HFFc6 (cell line): ENCODE measurements around the gene ZNF548. TPM values are rescaled to one million over a fixed set of nuclear protein-coding genes. Genes with fewer than 3 reads are reported as not detected.

Experiments used
- DNase-seq: peaks from one replicate; pipeline ENCODE4 v3.0.0-alpha.2; 2018
- H3K27ac Mint-ChIP-seq: 2 replicates; pipeline ENCODE4 v1.8.0; 2020; ENCODE audit warnings: mild to moderate bottlenecking, mixed read lengths
- H3K27me3 Mint-ChIP-seq: 2 replicates; pipeline ENCODE4 v1.8.0; 2021; ENCODE audit warnings: mild to moderate bottlenecking, moderate library complexity, mixed read lengths; ENCODE audit not compliant: insufficient read depth
- H3K36me3 Mint-ChIP-seq: 2 replicates; pipeline ENCODE4 v1.8.0; 2021; ENCODE audit warnings: low read depth, mixed read lengths
- H3K4me1 Mint-ChIP-seq: 2 replicates; pipeline ENCODE4 v1.8.0; 2020; ENCODE audit warnings: low read depth, mixed read lengths
- H3K4me3 Mint-ChIP-seq: 2 replicates; pipeline ENCODE4 v1.8.0; 2020; ENCODE audit warnings: mild to moderate bottlenecking, moderate library complexity, mixed read lengths
- H3K9me3 Mint-ChIP-seq: 2 replicates; pipeline ENCODE4 v1.8.0; 2020; ENCODE audit warnings: mild to moderate bottlenecking, mixed read lengths
- CTCF ChIP-seq: fragments of 200-600 bp; sonication (generic); IDR thresholded peaks from 2 replicates; pipeline ENCODE4 v1.5.0; 2021; ENCODE audit warnings: antibody characterized with exemption, mild to moderate bottlenecking
- total RNA-seq, 6 experiments: library from RNA; stranded (reverse); fragmentation: NEBNext Ultra II Directional; extraction: Animal tissue kit (Norgen Biotek cat#: 25700); gene quantifications; 2 replicates in 1 of 6; 3 replicates in 5 of 6; pipeline ENCODE4 v1.2.3, GENCODE V29; 2021

ZNF548 gene
- total RNA-seq, 6 experiments from 2014 or later: 8.0 to 10.4 (median 9.2) TPM

- H3K27me3 Mint-ChIP-seq: no peaks in the 10 kb centered on the region
- H3K27ac Mint-ChIP-seq: no peak overlapping the region
- H3K4me1 Mint-ChIP-seq: peaks cover 25% of the 10 kb centered on the region
- TF ChIP-seq CTCF: no peak
- H3K36me3 Mint-ChIP-seq: peaks cover 81% of the 10 kb centered on the region
- no peak for DNase-seq
- H3K9me3 Mint-ChIP-seq: peaks cover 3% of the 10 kb centered on the region; the same call in 1 of the 2 replicates
- no peak overlapping the region for H3K4me3 Mint-ChIP-seq
Measured at GRCh38 chr19:57355916-57356315, 33.7 kb upstream of the ZNF548 start.

GRCh38 chr19:57357406-57357805 lies 32.2 kb upstream of the ZNF548 start:
- Mint-ChIP-seq H3K4me1 (peaks cover 14% of the 10 kb centered on the region), H3K36me3 (peaks cover 70% of the 10 kb centered on the region), H3K4me3 (no peak overlapping the region), H3K9me3 (peaks cover 3% of the 10 kb centered on the region; the same call in 1 of the 2 replicates), H3K27me3 (no peaks in the 10 kb centered on the region), H3K27ac (no peak overlapping the region)
- TF ChIP-seq CTCF: no peak
- no peak for DNase-seq

- no peak for TF ChIP-seq CTCF
- H3K9me3 Mint-ChIP-seq: peaks cover 9% of the 10 kb centered on the region
- peaks cover 62% of the 10 kb centered on the region for H3K36me3 Mint-ChIP-seq
- H3K27me3 Mint-ChIP-seq: no peaks in the 10 kb centered on the region
- H3K4me1 Mint-ChIP-seq: peaks cover 16% of the 10 kb centered on the region
- no peak overlapping the region for H3K4me3 Mint-ChIP-seq
- no peak overlapping the region for H3K27ac Mint-ChIP-seq
- no peak for DNase-seq
Measured at GRCh38 chr19:57359300-57359699, 30.4 kb upstream of the ZNF548 start.

GRCh38 chr19:57362419-57362818 lies 27.2 kb upstream of the ZNF548 start:
- Mint-ChIP-seq H3K27ac (peak overlapping the region; percentile 95), H3K4me1 (peaks cover 17% of the 10 kb centered on the region), H3K27me3 (no peaks in the 10 kb centered on the region), H3K9me3 (peaks cover 6% of the 10 kb centered on the region), H3K4me3 (peak overlapping the region; percentile 97), H3K36me3 (peaks cover 35% of the 10 kb centered on the region)
- TF ChIP-seq CTCF: no peak
- DNase-seq: no peak

GRCh38 chr19:57362997-57363687 lies 26.5 kb upstream of the ZNF548 start, which contains the start of the genes TRAPPC2B and ZNF547:
TSS of gene TRAPPC2B (plus strand) at chr19:57363551. CDS start at chr19:57364834, 1,283 bp downstream.
TSS of gene ZNF547 (plus strand) at chr19:57363551. CDS start at chr19:57368556, 5,005 bp downstream.
- DNase-seq: peak; percentile 100
- H3K36me3 Mint-ChIP-seq: peaks cover 29% of the 10 kb centered on the region
- no peaks in the 10 kb centered on the region for H3K27me3 Mint-ChIP-seq
- peak within 1 kb of the TSS; percentile 97 for H3K4me3 Mint-ChIP-seq
- peak within 1 kb of the TSS; percentile 95 for H3K27ac Mint-ChIP-seq
- H3K9me3 Mint-ChIP-seq: peaks cover 6% of the 10 kb centered on the region
- H3K4me1 Mint-ChIP-seq: peaks cover 17% of the 10 kb centered on the region
- TF ChIP-seq CTCF: no peak
